ENCODE measurements around the gene CPXM2. TPM values are rescaled to one million over a fixed set of nuclear protein-coding genes. Genes with fewer than 3 reads are reported as not detected.

CPXM2 gene
- total RNA-seq, 4 donors from 2014 or later, result 2.1 to 48.2 (median 17.8) TPM

- Histone ChIP-seq H3K27ac (no peak overlapping the region), H3K9me3 (no peaks in the 10 kb centered on the region), H3K36me3 (no peaks in the 10 kb centered on the region), H3K27me3 (no peaks in the 10 kb centered on the region), H3K4me3 (no peak overlapping the region), H3K4me1 (no peaks in the 10 kb centered on the region)
- TF ChIP-seq POLR2A (IDR thresholded peaks at IDR 0.05), result no peak
- no peak for TF ChIP-seq CTCF (IDR thresholded peaks at IDR 0.05)
- no peak for DNase-seq
- intact Hi-C loops (cut with DNase I; ENCODE audit: low total_unique reads), result no loop called here
Measured at GRCh38 chr10:123722351-123722750, 169.3 kb downstream of the CPXM2 start.

GRCh38 chr10:123721441-123722049 lies 170.1 kb downstream of the CPXM2 start:
- Histone ChIP-seq H3K4me3 (no peak overlapping the region), H3K27ac (no peak overlapping the region), H3K4me1 (no peaks in the 10 kb centered on the region), H3K9me3 (no peaks in the 10 kb centered on the region), H3K27me3 (no peaks in the 10 kb centered on the region), H3K36me3 (no peaks in the 10 kb centered on the region)
- intact Hi-C loops (cut with DNase I; ENCODE audit: low total_unique reads), result no loop called here
- TF ChIP-seq CTCF (IDR thresholded peaks at IDR 0.05) (no peak), POLR2A (IDR thresholded peaks at IDR 0.05) (no peak)
- DNase-seq, result no peak

GRCh38 chr10:123720536-123720935 lies 171.1 kb downstream of the CPXM2 start:
- intact Hi-C loops (cut with DNase I; ENCODE audit: low total_unique reads), result no loop called here
- H3K27ac ChIP-seq, result no peak overlapping the region
- H3K36me3 ChIP-seq, result no peaks in the 10 kb centered on the region
- no peaks in the 10 kb centered on the region for H3K4me1 ChIP-seq
- no peaks in the 10 kb centered on the region for H3K27me3 ChIP-seq
- TF ChIP-seq CTCF (IDR thresholded peaks at IDR 0.05) (no peak), POLR2A (IDR thresholded peaks at IDR 0.05) (no peak)
- H3K9me3 ChIP-seq, result no peaks in the 10 kb centered on the region
- H3K4me3 ChIP-seq, result no peak overlapping the region
- DNase-seq, result no peak

GRCh38 chr10:123718544-123719060 lies 173.0 kb downstream of the CPXM2 start:
- TF ChIP-seq POLR2A (IDR thresholded peaks at IDR 0.05), result no peak
- no peak for TF ChIP-seq CTCF (IDR thresholded peaks at IDR 0.05)
- H3K27me3 ChIP-seq, result no peaks in the 10 kb centered on the region
- H3K9me3 ChIP-seq, result no peaks in the 10 kb centered on the region
- no peaks in the 10 kb centered on the region for H3K4me1 ChIP-seq
- H3K27ac ChIP-seq, result no peak overlapping the region
- DNase-seq, result no peak
- H3K4me3 ChIP-seq, result no peak overlapping the region
- H3K36me3 ChIP-seq, result no peaks in the 10 kb centered on the region
- intact Hi-C loops (cut with DNase I; ENCODE audit: low total_unique reads), result no loop called here

- Histone ChIP-seq H3K27ac (no peak overlapping the region), H3K36me3 (no peaks in the 10 kb centered on the region), H3K4me3 (no peak overlapping the region), H3K27me3 (no peaks in the 10 kb centered on the region), H3K9me3 (no peaks in the 10 kb centered on the region), H3K4me1 (no peaks in the 10 kb centered on the region)
- intact Hi-C loops (cut with DNase I; ENCODE audit: low total_unique reads), result no loop called here
- TF ChIP-seq POLR2A (IDR thresholded peaks at IDR 0.05) (no peak), CTCF (IDR thresholded peaks at IDR 0.05) (no peak)
- no peak for DNase-seq
Measured at GRCh38 chr10:123717336-123717735, 174.3 kb downstream of the CPXM2 start.

All from uterus (tissue), 4 donors.